ENCODE measurements around the gene PNPLA2. TPM values are rescaled to one million over a fixed set of nuclear protein-coding genes. Genes with fewer than 3 reads are reported as not detected.

Gene PNPLA2
- polyA plus RNA-seq, 10 donors, result 18.4 to 32.9 (median 27.9) TPM

- no peak for DNase-seq
Measured at GRCh38 chr11:869399-870126, 50.8 kb downstream of the PNPLA2 start.

- DNase-seq, result peak in 1 of 3 donors; percentile 23
Measured at GRCh38 chr11:870127-870413, 51.4 kb downstream of the PNPLA2 start.

DNA sequence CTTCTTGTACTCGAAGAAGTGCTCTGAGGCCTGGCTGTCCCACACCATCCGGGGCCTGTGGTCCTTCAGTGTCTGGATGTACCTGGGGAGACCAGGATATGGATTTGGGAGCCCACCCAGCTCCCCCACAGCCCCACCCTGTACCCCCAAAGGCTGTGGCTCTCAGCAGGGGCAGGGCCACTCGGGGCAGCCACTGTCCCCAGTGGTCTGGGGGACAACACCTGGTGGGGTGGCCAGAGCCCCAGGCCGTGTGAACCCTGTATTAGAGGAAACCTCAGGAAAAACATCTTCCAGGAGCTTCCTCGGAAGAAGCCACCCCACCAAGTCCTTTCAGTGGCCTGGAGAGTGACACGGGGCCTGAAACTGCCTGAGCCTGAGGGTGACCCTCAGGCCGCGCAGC is 51.7 kb downstream of the PNPLA2 start:
- no peak for DNase-seq

- DNase-seq, result no peak
Measured at GRCh38 chr11:871472-871871, 52.8 kb downstream of the PNPLA2 start.

GRCh38 chr11:872799-873198 is 54.1 kb downstream of the PNPLA2 start:
- DNase-seq, result no peak

- DNase-seq, result peak in 1 of 3 donors; percentile 75
Measured at GRCh38 chr11:873706-874105, 55.0 kb downstream of the PNPLA2 start.

Other genes with a start within 250 kb of the PNPLA2 start
- gene PHRF1, start 242.4 kb upstream of the PNPLA2 start, polyA plus RNA-seq (ENCODE audit: insufficient read length in 10 of 10), result 10 to 100 TPM; 13.5 to 22.1 (median 16.5) TPM
- gene IRF7, start 203.0 kb upstream of the PNPLA2 start, polyA plus RNA-seq (ENCODE audit: insufficient read length in 10 of 10), result 10 to 100 TPM in 4 of 10 donors, 1 to 10 TPM in 6; 6.3 to 13.1 (median 9.6) TPM
- gene CDHR5, start 194.0 kb upstream of the PNPLA2 start, polyA plus RNA-seq (ENCODE audit: insufficient read length in 10 of 10), result 1 to 10 TPM in 7 of 10 donors, under 1 TPM in 3; 0.60 to 2.1 (median 1.2) TPM
- 100 to 1,000 TPM in 1 of 10 donors, 10 to 100 TPM in 9; 31.7 to 107 (median 61.3) TPM for gene SCT, start 191.7 kb upstream of the PNPLA2 start, polyA plus RNA-seq (ENCODE audit: insufficient read length in 10 of 10)
- under 1 TPM; 0.23 to 0.90 (median 0.73) TPM for gene DRD4, start 181.6 kb upstream of the PNPLA2 start, polyA plus RNA-seq (ENCODE audit: insufficient read length in 10 of 10)
- gene DEAF1, start 123.7 kb upstream of the PNPLA2 start, polyA plus RNA-seq (ENCODE audit: insufficient read length in 10 of 10), result 10 to 100 TPM; 22.1 to 40.7 (median 29.2) TPM
- 10 to 100 TPM; 10.6 to 27.9 (median 16.7) TPM for gene TMEM80, start 123.1 kb upstream of the PNPLA2 start, polyA plus RNA-seq (ENCODE audit: insufficient read length in 10 of 10)
- gene EPS8L2, start 112.7 kb upstream of the PNPLA2 start, polyA plus RNA-seq (ENCODE audit: insufficient read length in 10 of 10), result 1 to 10 TPM; 1.5 to 9.0 (median 2.8) TPM
- gene TALDO1, start 71.5 kb upstream of the PNPLA2 start, polyA plus RNA-seq (ENCODE audit: insufficient read length in 10 of 10), result 10 to 100 TPM; 55.0 to 92.1 (median 66.3) TPM
- 10 to 100 TPM; 30.5 to 49.5 (median 39.2) TPM for gene GATD1, start 41.4 kb upstream of the PNPLA2 start, polyA plus RNA-seq (ENCODE audit: insufficient read length in 10 of 10)
- 1 to 10 TPM in 1 of 10 donors, under 1 TPM in 9; 0.35 to 1.0 (median 0.60) TPM for gene CEND1, start 28.8 kb upstream of the PNPLA2 start, polyA plus RNA-seq (ENCODE audit: insufficient read length in 10 of 10)
- gene SLC25A22, start 20.6 kb upstream of the PNPLA2 start, polyA plus RNA-seq (ENCODE audit: insufficient read length in 10 of 10), result 10 to 100 TPM in 6 of 10 donors, 1 to 10 TPM in 4; 9.0 to 16.8 (median 10.2) TPM
- gene PIDD1, start 13.7 kb upstream of the PNPLA2 start, polyA plus RNA-seq (ENCODE audit: insufficient read length in 10 of 10), result 10 to 100 TPM in 1 of 10 donors, 1 to 10 TPM in 9; 4.4 to 10.5 (median 6.3) TPM
- gene RPLP2, start 8.9 kb upstream of the PNPLA2 start, polyA plus RNA-seq (ENCODE audit: insufficient read length in 10 of 10), result 1,000 to 10,000 TPM; 1,394 to 1,882 (median 1,587) TPM
- 10 to 100 TPM in 6 of 10 donors, 1 to 10 TPM in 4; 8.2 to 16.0 (median 10.9) TPM for gene CRACR2B, start 9.0 kb downstream of the PNPLA2 start, polyA plus RNA-seq (ENCODE audit: insufficient read length in 10 of 10)
- gene CD151, start 14.0 kb downstream of the PNPLA2 start, polyA plus RNA-seq (ENCODE audit: insufficient read length in 10 of 10), result 100 to 1,000 TPM; 113 to 161 (median 135) TPM
- 100 to 1,000 TPM in 6 of 10 donors, 10 to 100 TPM in 4; 69.6 to 159 (median 104) TPM for gene POLR2L, start 23.6 kb downstream of the PNPLA2 start, polyA plus RNA-seq (ENCODE audit: insufficient read length in 10 of 10)
- 10 to 100 TPM; 41.1 to 72.2 (median 49.6) TPM for gene TSPAN4, start 23.9 kb downstream of the PNPLA2 start, polyA plus RNA-seq (ENCODE audit: insufficient read length in 10 of 10)
- 10 to 100 TPM; 53.2 to 82.8 (median 64.0) TPM for gene CHID1, start 91.9 kb downstream of the PNPLA2 start, polyA plus RNA-seq (ENCODE audit: insufficient read length in 10 of 10)
- gene AP2A2, start 107.0 kb downstream of the PNPLA2 start, polyA plus RNA-seq (ENCODE audit: insufficient read length in 10 of 10), result 10 to 100 TPM; 40.5 to 62.5 (median 49.2) TPM
- under 1 TPM; 0.08 to 0.46 (median 0.34) TPM for gene MUC6, start 217.8 kb downstream of the PNPLA2 start, polyA plus RNA-seq (ENCODE audit: insufficient read length in 10 of 10)

All from muscle of back (tissue), 11 donors.